MM.1S (cell line): Measurements from ENCODE around the gene TSPAN11.

Experiments used
- DNase-seq: peaks from one replicate; pipeline ENCODE4 v3.0.0-alpha.2; 2015
- H2AFZ ChIP-seq: fragments of 300-600 bp; sonication (generic); 2 replicates; pipeline ENCODE4 v1.6.0; 2016; ENCODE audit warnings: antibody characterized with exemption, low read length
- H3F3A ChIP-seq: fragments of 300-600 bp; sonication (generic); 2 replicates; pipeline ENCODE4 v1.6.1; 2016; ENCODE audit warnings: mild to moderate bottlenecking, antibody characterized with exemption, low read length, moderate library complexity, mixed read lengths; ENCODE audit not compliant: insufficient read depth
- H3K27ac ChIP-seq: fragments of 300-600 bp; sonication (generic); 2 replicates; pipeline ENCODE4 v1.5.1; 2016; ENCODE audit warnings: mild to moderate bottlenecking, low read length
- H3K27me3 ChIP-seq: fragments of 300-600 bp; sonication (generic); replicated peaks from 2 replicates; pipeline ENCODE4 v1.6.0; 2016; ENCODE audit warnings: low read length; ENCODE audit not compliant: insufficient read depth
- H3K36me3 ChIP-seq: fragments of 300-600 bp; sonication (generic); replicated peaks from 2 replicates; pipeline ENCODE4 v1.6.1; 2016; ENCODE audit warnings: mild to moderate bottlenecking, low read length, mixed read lengths; ENCODE audit not compliant: insufficient read depth
- H3K4me1 ChIP-seq: fragments of 300-600 bp; sonication (generic); 2 replicates; pipeline ENCODE4 v1.6.1; 2016; ENCODE audit warnings: low read length, mixed read lengths
- H3K4me2 ChIP-seq: fragments of 300-600 bp; sonication (generic); 2 replicates; pipeline ENCODE4 v1.6.0; 2016; ENCODE audit warnings: low read depth, low read length
- H3K4me3 ChIP-seq: fragments of 300-600 bp; sonication (generic); 2 replicates; pipeline ENCODE4 v1.5.1; 2016; ENCODE audit warnings: low read length, mixed read lengths
- H3K79me2 ChIP-seq: fragments of 300-600 bp; sonication (generic); 2 replicates; pipeline ENCODE4 v1.6.1; 2016; ENCODE audit warnings: mixed run types, low read length, mixed read lengths
- H3K9ac ChIP-seq: fragments of 300-600 bp; sonication (generic); 2 replicates; pipeline ENCODE4 v1.6.1; 2016; ENCODE audit warnings: low read length, mixed read lengths
- H3K9me2 ChIP-seq: fragments of 300-600 bp; sonication (generic); replicated peaks from 2 replicates; pipeline ENCODE4 v1.6.1; 2016; ENCODE audit warnings: mild to moderate bottlenecking, low read length, mixed read lengths; ENCODE audit not compliant: insufficient read depth
- H3K9me3 ChIP-seq: fragments of 300-600 bp; sonication (generic); replicated peaks from 2 replicates; pipeline ENCODE4 v1.6.1; 2016; ENCODE audit warnings: mild to moderate bottlenecking, low read length, mixed read lengths; ENCODE audit not compliant: insufficient read depth
- H4K20me1 ChIP-seq: fragments of 300-600 bp; sonication (generic); 2 replicates; pipeline ENCODE4 v1.6.1; 2016; ENCODE audit warnings: mild to moderate bottlenecking, low read length, moderate library complexity, mixed read lengths; ENCODE audit not compliant: insufficient read depth
- CTCF ChIP-seq: fragments of 300-600 bp; sonication (generic); IDR thresholded peaks from 2 replicates; pipeline ENCODE4 v1.5.1; 2016; ENCODE audit warnings: antibody characterized with exemption, low read length, mixed read lengths
- EZH2 ChIP-seq: fragments of 300-600 bp; sonication (generic); optimal IDR thresholded peaks from 2 replicates; pipeline ENCODE3; 2017; ENCODE audit warnings: low read depth, mild to moderate bottlenecking, antibody characterized with exemption, low read length, mixed read lengths
- EZH2phosphoT487 ChIP-seq: fragments of 300-600 bp; sonication (generic); IDR thresholded peaks from 2 replicates; pipeline ENCODE4 v1.6.1; 2018; ENCODE audit warnings: antibody characterized with exemption, low read length

TSPAN11 gene

GRCh38 chr12:30964896-30965612 is 38.5 kb downstream of the TSPAN11 start:
- Histone ChIP-seq H3K27ac (no peak overlapping the region), H4K20me1 (no peaks in the 10 kb centered on the region), H3K4me2 (no peak overlapping the region), H3F3A (no peaks in the 10 kb centered on the region), H2AFZ (no peak overlapping the region), H3K9me2 (no peaks in the 10 kb centered on the region), H3K36me3 (no peaks in the 10 kb centered on the region), H3K27me3 (no peaks in the 10 kb centered on the region), H3K9ac (no peak overlapping the region), H3K79me2 (no peaks in the 10 kb centered on the region), H3K4me3 (no peak overlapping the region), H3K9me3 (no peaks in the 10 kb centered on the region), H3K4me1 (no peaks in the 10 kb centered on the region)
- no peak for DNase-seq
- TF ChIP-seq EZH2 (no peak), EZH2phosphoT487 (no peak), CTCF (no peak)

DNA sequence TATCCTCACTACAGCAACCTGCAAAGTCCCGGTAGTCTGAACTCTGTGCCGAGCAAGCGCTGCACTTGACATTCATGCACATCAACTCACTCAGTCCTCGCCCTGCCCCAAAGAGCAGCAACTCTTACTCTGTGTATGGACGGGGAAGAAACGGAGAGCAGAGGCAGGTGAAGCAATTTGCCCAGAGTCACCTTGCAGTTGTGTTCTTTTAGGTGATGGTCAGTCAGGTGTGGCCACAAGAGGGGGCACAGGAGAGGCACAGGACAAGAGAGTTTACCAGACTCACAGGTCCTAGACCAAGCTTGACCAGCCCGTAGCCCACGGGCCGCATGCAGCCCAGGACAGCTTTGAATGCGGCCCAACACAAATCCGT is 39.1 kb downstream of the TSPAN11 start:
- Histone ChIP-seq H3K4me1 (no peaks in the 10 kb centered on the region), H3K9me3 (no peaks in the 10 kb centered on the region), H3K36me3 (no peaks in the 10 kb centered on the region), H3K4me3 (no peak overlapping the region), H3K9me2 (no peaks in the 10 kb centered on the region), H2AFZ (no peak overlapping the region), H3K9ac (no peak overlapping the region), H3K4me2 (no peak overlapping the region), H3F3A (no peaks in the 10 kb centered on the region), H3K79me2 (no peaks in the 10 kb centered on the region), H4K20me1 (no peaks in the 10 kb centered on the region), H3K27ac (no peak overlapping the region), H3K27me3 (no peaks in the 10 kb centered on the region)
- TF ChIP-seq EZH2phosphoT487 (no peak), CTCF (peak; percentile 33)
- no peak for DNase-seq

DNA sequence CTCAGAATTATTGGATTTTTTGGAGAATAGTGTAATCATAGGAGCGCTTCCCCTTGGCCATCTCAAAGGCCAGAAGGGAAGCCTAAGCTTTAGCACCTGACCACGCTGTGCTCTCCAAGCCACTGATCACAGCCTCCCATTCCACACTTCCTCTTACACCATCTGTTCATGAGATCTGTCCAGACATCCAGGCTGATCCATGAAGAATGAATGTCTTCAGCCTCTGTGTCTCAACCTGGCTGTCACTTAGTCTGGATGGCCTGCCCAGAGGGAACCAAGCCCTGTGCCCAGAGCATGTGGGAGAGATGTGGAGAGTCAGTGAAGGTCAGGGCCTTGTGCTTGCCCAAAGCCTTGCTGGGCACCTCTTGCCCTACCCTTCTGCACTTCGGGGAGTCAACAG is 40.5 kb downstream of the TSPAN11 start:
- no peaks in the 10 kb centered on the region for H3K79me2 ChIP-seq
- no peak overlapping the region for H2AFZ ChIP-seq
- no peak overlapping the region for H3K9ac ChIP-seq
- no peaks in the 10 kb centered on the region for H3K9me3 ChIP-seq
- H3K27me3 ChIP-seq = no peaks in the 10 kb centered on the region
- no peaks in the 10 kb centered on the region for H3K4me1 ChIP-seq
- no peaks in the 10 kb centered on the region for H3K9me2 ChIP-seq
- TF ChIP-seq CTCF (no peak), EZH2phosphoT487 (no peak), EZH2 (no peak)
- no peak overlapping the region for H3K27ac ChIP-seq
- no peaks in the 10 kb centered on the region for H3K36me3 ChIP-seq
- no peak overlapping the region for H3K4me3 ChIP-seq
- no peaks in the 10 kb centered on the region for H4K20me1 ChIP-seq
- no peak overlapping the region for H3K4me2 ChIP-seq
- no peaks in the 10 kb centered on the region for H3F3A ChIP-seq
- no peak for DNase-seq
